Fibroblast of skin of abdomen (primary cell): ENCODE measurements around the gene LARP4B.

Experiments
- DNase-seq: peaks from one replicate; pipeline ENCODE4 v3.0.0-alpha.2; 2013

Gene LARP4B

DNA sequence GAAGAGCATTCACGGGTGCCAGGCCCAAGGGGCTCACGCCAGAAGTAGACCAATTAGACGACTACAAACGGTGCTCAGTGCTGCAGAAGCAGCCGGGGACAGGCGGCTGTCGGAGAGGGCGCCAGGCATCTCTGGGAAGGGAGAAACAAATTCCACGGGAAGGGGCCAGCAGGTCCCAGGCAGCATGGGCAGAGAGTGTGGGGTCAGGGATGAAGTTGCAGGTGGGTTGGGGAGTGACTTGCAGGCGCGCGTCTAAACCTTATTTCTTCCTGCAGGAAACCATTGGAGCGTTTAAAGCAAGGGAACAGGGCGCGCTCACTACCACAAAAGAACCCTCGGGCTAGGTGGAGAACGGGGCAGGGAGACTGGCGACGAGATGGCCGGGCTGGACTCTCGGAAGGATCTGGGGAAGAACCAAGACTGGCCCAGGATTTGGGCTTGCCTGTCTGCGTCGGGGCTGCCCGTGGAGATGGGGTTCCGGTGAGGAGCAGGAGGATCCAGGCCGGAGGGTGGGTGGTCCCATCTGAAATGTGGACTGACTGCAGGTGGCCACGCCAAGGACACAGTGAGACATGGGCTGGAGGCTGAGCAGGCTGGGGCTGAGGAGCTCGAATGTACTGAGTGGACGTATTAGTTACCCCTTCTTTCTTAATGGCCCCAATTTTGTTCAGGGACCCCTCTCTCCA is 125.7 kb downstream of the LARP4B start:
- no peak for DNase-seq

DNA sequence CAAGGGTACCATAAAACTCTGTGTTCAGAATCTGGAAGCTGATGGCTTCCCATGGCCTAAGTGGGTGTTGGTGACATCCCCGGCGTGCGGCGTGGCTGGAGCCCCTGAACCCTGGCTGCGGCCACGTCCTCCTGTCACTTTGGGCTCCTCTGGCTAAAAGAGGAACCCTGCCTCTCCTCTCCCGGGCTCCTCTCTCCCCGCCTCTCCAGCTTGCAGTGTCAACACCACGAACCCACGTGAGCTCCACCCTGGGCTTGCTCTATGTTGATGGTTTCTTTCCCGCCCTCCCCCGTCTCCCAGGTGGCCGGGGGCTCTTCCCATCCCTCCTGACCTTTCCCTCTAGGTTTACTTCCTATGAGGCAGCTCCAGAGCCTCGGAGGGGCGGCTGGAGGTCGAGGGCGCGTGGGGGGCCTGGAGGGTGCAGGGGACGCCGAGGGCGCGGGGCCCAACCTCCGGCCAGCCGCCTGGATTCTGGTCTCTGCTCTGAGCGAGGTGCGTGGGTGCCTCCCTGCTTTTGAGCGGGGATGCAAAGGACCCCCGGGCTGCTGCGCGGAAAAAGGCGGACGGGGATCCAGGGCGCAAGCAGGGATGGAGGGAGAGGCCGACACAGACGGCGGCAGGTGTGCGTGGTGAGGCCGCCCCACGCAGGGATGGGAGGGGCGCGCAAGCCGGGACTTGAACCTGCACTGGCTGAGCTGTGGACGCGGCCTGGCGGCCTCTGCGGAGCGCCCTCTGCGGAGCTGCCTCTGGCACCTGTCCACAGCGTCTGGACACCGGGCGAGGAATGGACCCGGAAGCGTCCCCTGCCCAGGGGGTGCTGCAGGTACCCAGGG is 126.5 kb downstream of the LARP4B start:
- no peak for DNase-seq

DNA sequence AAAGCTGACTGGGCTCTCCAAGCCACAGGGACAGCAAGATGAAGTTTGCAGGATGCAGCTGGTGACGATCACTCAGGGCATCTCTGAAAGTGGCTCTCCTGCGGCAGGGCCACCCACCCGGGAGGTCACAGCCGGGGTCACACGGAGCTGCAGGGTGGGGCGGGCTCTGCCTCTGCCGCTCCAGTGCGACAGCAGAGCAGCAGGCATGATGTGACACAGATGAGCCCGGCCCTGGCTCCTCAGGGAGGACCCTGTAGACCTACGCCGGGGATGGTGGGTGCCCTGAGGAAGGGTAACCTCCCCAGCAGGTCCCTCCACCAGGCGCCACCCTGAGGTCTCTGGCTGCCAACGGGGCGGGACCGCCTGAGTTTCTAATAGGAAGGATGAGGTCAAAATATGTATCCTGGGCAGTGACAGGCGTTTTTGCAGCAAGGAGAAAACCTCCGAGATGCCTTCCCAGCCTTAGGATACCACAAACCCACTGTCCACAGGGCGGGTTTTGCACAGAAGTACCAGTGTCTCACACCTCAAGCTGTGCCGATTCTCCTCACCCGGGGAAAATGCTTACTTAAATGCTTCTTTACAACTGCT is 127.2 kb downstream of the LARP4B start:
- no peak for DNase-seq

DNA sequence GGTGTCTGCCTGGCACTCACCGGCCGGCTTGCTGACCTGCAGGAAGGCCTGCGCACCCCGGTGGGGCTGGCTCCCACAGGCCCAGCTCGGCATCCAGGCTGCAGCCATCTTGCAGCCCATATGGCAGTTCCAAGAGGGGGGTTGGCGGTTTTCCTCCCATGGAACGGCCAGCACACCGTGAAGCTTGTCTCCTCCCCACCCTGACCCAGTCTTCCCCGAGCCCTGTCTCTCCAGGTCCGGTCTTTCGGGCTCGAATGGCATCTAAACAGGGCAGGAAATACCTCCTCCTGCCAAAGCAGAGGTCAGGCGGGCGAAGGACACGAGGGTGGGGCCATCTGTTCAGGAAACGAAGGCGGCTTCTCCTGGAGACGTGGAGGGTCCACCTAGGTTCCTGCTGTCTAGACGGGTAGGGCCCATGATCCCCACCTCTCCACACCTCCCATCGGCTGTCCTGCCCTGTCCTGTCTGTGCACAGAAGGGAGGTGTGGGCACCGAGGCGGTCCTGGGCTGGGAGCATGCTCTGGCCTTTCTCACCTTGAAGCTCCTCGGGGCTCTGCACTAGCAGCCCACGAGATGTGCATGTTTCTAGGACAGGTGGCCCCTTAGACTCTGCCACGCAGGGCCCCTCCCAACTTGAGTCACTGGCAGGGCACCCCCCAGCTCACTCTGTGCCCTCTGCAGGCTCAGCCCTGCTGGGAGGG is 128.3 kb downstream of the LARP4B start:
- no peak for DNase-seq

DNA sequence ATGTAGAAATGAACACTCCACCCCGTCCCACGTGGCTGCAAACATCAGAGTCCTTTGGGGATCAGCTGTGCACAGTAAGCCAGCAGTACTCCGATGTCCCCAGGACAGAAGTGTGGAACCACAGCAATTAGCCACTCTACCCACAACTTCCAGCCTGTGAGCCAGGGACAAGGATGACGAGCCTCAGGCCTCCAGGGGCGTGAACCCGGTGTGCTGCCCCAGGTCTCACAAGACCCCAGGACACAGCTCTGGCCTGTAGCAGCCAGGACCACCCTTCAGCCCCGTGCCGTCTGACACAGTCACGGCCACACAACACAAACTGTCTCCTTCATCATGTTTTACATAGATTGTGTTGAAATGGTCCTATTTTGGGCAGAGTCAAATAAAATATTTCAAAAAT is 129.0 kb downstream of the LARP4B start:
- DNase-seq = no peak

DNA sequence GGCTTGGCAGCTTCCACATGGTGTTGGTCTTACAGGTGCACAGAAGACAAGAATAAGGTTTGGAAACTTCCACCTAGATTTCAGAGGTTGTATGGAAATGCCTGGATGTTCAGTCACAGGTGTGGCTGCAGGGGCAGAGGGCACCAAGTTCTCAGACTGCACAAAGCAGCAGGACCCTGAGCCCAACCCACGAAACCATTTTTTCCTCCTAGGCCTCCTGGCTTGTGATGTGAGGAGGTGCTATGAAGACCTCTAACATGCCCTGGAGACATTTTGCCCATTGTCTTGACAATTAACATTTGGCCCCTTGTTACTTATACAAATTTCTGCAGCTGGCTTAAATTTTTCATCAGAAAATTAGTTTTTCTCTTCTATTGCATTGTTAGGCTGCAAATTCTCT is 134.3 kb downstream of the LARP4B start:
- no peak for DNase-seq

DNA sequence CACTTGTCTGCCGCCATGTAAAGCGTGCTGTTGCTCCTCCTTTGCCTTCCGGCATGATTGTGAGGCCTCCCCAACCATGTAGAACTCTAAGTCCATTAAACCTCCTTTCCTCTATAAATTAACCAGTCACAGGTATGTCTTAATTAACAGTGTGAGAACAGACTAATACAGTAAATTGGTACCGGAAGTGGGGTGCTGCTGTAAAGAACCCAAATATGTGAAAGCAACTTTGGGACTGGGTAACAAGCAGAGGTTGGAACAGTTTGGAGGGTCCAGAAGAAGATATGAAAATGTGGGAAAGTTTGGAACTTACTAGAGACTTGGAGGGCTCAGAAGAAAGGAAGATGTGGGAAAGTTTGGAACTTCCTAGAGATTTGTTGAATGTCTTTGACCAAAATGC is 135.3 kb downstream of the LARP4B start:
- no peak for DNase-seq

DNA sequence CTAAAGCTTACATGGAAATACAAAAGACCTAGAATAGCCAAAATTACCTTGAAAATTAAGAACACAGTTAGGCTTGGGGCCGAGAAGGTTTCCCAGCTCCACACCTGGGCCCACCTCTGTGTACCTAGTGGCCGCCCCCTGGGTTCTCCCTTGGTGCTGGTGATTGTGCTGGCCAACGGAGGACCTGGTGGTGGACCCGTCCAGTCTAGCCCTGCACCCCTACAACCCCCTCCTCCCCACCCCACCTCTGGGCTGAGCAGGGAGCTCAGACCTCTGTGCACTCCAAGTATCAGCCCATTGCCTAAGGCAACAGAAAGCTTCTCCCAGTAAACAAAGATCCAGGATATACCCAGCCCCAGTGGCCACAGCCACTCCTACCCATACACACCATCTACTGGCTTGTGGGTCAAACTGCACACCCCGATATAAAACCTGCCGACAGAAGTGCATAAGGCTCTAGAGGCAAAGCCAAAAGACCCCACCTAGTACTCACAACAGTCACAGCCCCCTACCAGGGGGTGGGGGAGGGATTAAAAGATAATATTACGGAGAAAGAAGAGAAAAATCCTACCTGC is 137.0 kb downstream of the LARP4B start:
- DNase-seq = no peak

DNA sequence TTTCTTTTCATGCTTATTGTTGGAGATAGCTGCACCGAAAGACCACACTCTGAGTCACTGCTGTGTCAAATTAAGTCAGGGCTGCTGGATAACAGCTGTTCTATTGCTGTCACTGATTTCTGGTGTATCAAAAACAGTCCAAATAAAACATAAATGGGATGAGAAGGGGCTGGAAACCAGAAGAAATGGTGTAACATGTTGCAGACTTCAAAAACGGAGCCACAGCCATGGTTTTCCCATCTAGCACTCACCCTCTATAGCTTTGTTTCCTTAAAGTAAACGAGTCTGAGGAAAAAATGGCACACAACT is 138.8 kb downstream of the LARP4B start:
- peak; percentile 67 for DNase-seq

DNA sequence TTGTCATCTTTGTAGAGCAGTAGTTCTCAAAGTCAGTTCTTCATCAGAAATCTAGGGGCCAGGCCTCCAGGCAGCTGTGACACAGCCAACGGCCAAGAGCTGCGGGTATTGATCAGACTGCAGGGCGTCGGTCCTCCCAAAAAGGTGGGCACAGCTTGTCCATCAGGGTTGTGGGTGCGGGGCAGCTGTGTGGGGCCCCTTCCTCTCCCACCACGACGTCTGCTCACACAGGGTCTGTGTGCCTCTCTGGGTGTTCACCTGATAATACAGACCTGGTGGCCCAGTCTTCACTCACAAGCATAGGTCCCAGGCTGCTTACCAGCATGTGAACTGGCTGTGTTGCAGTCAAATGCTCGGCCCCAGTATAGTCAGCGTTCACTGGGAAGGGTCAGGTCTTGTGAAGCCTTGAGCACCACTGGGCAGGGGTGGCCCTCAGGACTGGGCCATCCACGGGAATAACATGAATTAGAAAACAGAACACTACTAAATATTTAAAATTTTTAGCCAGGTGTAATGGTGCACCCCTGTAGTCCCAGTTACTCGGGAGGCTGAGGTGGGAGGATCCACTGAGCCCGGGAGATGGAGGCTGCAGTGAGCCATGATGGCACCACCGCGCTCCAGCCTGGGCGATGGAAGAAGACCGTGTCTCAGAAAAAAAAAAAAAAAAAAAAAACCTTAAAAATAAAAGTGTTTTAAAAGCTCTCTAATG is 139.3 kb downstream of the LARP4B start:
- DNase-seq = no peak

DNA sequence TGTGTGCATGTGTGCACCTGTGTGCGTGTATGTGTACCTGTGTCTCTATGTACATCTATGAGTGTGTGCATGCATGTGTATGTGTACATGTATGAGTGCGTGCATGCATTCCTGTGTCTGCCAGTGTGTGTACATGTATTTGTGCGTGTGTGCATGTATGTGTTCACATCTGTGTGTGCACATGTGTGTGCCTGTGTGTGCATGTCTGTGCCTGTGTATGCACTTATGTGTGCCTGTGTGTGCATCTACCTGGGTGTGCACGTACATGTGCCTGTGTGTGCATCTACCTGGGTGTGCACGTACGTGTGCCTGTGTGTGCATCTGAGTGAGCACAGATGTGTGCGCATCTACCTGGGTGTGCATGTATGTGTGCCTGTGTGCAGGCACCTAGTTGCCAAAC is 139.9 kb downstream of the LARP4B start:
- DNase-seq = no peak

DNA sequence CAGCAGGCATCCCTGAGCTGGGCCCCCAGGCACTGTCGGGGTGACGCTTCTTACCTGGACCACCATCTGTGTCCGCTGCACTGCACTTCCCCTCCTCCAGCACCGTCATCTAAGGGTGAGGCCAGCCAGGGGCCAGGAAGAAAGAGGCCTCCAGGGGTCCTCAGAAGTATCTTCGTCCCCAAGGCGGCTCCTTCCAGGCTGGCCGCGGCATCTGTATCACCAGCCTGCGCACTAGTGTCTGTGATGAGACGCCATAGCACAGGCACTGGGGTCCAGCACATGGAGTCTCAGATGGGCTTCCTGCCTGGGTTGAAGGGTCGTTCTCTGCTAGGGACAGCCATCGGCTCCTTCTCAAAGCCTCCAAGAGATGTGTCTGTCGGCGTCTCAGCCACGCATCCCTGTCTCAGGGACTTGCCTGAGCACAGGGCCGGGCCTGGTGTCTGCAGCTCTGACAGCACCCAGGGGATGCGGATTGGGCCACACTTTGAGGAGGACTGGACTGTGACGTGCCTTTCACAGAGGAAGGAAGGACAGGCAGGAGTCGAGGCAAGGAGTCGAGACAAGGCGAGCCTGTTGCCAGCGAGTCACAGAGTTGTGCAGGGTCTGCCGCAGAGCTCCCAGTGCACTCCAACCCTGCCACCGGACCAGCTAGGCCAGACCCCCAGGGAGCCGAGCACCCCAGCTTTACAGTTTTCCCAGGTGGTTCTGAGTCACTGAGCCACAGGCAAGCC is 140.5 kb downstream of the LARP4B start:
- DNase-seq = no peak

DNA sequence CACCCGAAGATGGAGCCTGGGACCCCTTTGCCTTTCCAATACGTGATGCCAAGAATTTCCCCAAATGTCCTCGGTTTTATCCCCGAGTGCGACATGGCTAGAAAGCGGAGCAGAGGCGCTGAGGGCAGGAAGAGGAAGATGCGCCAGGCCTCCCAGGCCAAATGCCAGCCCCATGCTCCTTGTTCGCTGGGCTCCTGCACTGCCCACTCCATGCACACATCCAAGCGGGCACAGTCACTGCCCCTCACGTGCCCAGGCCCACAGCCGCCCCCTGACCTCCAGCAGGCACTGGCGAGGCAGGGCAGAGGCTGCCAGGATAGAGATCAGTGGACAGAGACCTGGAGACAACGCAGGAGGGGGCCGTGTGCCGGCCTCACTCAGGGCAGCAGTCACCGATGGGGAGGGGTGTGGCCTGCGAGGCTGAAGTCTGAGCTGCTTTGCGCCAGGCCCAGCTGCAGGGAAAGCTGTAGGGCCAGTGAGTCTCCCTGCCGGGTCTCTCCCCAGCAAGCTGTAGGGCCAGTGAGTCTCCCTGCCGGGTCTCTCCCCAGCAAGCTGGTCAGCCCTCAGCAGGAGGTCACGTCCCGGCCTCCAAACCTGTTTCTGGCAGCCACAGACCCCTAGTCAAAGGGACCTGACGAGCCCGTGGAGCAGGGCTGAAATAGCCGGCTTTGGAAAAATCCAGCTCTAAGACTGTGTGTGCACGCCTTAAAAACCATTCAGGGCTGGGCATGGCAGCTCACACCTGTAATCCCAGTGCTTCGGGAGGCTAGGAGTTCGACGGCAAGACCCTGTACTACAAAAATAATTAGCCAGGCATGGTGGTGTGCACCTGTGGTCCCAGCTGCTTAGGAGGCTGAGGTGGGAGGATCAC is 141.4 kb downstream of the LARP4B start:
- no peak for DNase-seq

DNA sequence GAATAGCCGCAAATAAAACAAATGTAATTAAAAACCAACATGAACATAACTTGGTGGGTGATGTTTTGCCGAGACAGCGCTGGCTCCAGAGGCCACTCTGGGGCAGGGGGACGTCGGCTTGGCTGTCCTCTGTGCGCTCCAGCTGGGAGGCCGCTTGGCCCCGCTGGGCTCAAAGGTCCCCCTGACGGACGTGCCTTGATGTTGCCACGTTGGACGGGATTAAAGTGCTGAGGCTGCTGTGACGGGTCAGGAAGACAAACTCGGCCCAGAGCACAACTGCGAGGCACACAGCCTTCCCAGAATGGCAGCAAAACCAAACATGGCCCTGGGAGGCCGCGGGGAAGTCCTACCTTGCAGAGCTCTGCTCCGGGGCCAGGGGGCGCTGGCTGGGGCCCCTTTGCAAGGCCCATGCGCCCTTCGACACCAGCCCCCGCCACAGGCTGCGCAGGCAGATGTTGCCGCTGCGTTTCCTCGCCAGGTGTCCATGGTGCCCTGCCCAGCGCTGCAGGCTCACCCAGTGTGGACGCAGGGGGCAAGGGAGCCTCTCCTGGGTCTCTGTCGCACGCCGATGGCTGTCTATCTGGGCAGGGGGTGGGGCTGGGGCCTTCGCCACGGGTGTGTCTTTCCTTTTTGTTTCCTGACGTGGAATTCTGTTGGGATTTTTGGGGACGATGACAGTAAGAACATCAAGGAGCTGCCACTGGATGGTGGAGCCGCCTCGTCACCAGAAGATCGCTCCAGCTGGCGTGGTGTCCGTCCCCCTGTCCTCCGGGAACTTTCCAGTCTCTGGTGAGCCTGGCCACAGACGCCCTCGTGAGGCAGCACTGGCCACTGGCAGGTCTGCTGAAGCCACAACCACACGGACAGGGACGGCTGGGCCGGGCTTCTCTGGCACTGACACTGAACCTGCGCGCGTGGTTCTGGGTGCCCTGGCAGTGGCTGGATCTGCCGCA is 142.4 kb downstream of the LARP4B start:
- peak; percentile 60 for DNase-seq

DNA sequence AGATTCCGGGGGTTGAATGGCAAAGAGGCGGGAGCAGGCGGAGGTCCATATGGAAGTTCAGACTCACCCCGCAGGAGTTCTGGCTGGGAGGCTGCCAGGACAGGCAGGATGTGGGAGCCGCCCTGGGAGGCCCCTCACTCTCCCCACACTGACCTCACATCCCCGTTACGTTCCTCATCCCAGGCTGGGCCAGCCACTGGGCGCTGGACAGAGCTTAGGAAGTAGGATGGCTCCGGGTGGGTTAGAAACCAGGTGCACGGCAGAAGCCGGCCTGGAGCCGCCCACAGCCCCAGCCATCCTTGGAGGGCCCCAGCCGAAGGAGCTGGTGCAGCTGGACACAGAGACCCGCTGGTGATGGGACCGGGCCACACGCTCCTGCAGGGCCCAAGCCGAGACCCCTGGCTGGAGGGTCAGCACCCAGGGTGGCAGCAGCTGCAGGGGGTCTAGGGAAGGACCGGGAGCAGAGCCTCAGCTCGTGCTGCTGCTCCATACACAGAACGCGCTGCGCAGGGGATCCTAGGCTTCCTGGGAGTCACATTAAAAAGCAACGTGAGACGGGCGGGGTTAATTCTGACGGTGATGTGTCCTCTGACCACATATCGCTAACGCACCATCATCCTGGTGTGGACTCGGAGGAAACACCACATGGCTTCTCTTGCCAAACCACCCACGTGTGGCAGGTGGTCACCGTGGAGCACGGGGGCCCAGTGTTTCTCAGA is 143.4 kb downstream of the LARP4B start:
- peak; percentile 82 for DNase-seq

DNA sequence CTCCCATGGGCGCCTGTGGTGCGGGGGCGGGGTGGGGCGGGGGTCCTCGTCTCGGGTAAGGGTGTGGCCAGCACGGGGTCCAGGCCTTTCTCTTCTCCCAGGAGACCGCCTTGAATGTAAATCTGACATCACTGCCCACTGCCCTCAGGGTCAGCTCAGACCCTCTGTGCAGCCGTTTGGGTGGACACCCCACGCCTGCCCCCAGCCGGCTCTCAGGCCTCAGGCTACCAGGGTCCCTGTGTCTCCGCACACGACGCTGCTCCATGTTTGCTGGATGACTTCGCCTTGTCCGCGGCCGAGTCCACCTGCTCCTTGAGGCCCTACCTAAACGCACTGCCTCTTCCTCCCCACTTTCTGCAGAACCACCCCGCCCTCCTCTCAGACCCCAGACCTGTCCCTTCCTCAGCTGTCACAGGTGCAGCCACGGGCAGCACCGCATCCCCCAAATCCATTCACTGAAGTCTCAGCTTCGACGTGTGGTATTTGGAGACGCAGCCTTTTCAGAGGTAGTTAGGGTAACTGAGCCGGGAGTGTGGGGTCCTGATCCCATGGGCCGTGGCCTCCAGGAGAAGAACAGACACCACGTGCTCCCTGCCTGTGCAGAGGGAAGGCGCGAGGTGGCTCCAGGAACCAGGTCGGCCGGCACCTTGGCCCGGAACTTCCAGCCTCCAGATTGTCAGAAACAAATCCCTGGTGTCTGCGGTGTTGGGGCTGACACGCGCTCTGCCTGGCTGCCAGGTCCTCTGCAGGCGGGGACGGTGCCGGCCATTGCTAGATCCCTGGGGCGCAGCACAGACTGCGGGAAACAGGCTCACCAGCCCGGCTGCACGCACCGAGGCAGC is 144.7 kb downstream of the LARP4B start:
- no peak for DNase-seq

DNA sequence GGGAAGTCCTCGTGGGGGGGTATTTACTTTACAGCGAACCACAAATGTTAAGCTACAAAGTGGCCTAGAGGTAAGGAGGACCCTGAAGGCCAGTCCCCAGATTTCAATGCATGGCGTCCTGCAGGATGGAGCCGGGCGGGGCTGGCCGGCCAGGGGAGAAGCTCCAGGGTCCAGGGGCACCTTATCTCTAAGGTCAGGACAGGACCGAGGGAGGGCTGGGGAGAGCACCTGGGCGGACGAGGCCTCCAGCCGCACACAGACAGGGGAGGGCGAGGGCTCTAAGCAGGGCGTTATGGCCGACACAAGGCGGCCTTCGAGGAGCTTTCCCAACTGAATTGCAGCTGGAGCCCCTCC is 145.7 kb downstream of the LARP4B start:
- DNase-seq = no peak
